ENCODE measurements around the gene ZNF268. TPM values are rescaled to one million over a fixed set of nuclear protein-coding genes. Genes with fewer than 3 reads are reported as not detected.

Gene ZNF268
- total RNA-seq, 4 donors from 2014 or later = 13.9 to 31.9 (median 18.6) TPM

- Histone ChIP-seq H3K9me3 (peaks cover 27 to 90% (median 68%) of the 10 kb centered on the region in 4 donors), H3K36me3 (peaks cover 10 to 79% (median 21%) of the 10 kb centered on the region in 3 donors), H3K4me3 (no peak overlapping the region)
Observed at GRCh38 chr12:133202493-133203343, 21.4 kb downstream of the ZNF268 start.

GRCh38 chr12:133203344-133204263, 22.3 kb downstream of the ZNF268 start:
- 95 to 97% methylated on average over 7 of the region's 7 CpGs for WGBS, 2 donors
- no peaks in the 10 kb centered on the region for H3K27me3 ChIP-seq
- TF ChIP-seq EP300 (IDR thresholded peaks at IDR 0.05) = no peak
- TF ChIP-seq CTCF (IDR thresholded peaks at IDR 0.05) = no peak
- TF ChIP-seq POLR2A (IDR thresholded peaks at IDR 0.05) = no peak
- no peaks in the 10 kb centered on the region for H3K4me1 ChIP-seq
- peaks cover 27 to 95% (median 76%) of the 10 kb centered on the region in 4 donors for H3K9me3 ChIP-seq
- no peak overlapping the region for H3K27ac ChIP-seq
- no peak for DNase-seq (ENCODE audit: low spot score in 2 of 2)
- H3K4me3 ChIP-seq = no peak overlapping the region
- peaks cover 10 to 83% (median 21%) of the 10 kb centered on the region in 3 donors for H3K36me3 ChIP-seq

More at GRCh38 chr12:133202493-133203343, 21.4 kb downstream of the ZNF268 start:
- TF ChIP-seq POLR2A (IDR thresholded peaks at IDR 0.05) = no peak
- no peak for TF ChIP-seq CTCF (IDR thresholded peaks at IDR 0.05)
- TF ChIP-seq EP300 (IDR thresholded peaks at IDR 0.05) = no peak
- no peaks in the 10 kb centered on the region for H3K4me1 ChIP-seq
- 97 to 98% methylated on average over 2 of the region's 2 CpGs for WGBS, 2 donors
- no peaks in the 10 kb centered on the region for H3K27me3 ChIP-seq
- no peak overlapping the region for H3K27ac ChIP-seq
- DNase-seq (ENCODE audit: low spot score in 2 of 2) = no peak

- no peaks in the 10 kb centered on the region for H3K27me3 ChIP-seq
- DNase-seq (ENCODE audit: low spot score in 2 of 2) = no peak
- peaks cover 27 to 99% (median 80%) of the 10 kb centered on the region in 4 donors for H3K9me3 ChIP-seq
- peaks cover 10 to 79% (median 21%) of the 10 kb centered on the region in 3 donors for H3K36me3 ChIP-seq
- WGBS, 2 donors = 98 to 100% methylated on average over 1 of the region's 1 CpG
- TF ChIP-seq POLR2A (IDR thresholded peaks at IDR 0.05) (no peak), CTCF (IDR thresholded peaks at IDR 0.05) (no peak), EP300 (IDR thresholded peaks at IDR 0.05) (no peak)
- no peak overlapping the region for H3K27ac ChIP-seq
- no peak overlapping the region for H3K4me3 ChIP-seq
- no peaks in the 10 kb centered on the region for H3K4me1 ChIP-seq
Observed at GRCh38 chr12:133204264-133204603, 22.9 kb downstream of the ZNF268 start.

- Histone ChIP-seq H3K27ac (no peak overlapping the region), H3K4me3 (no peak overlapping the region), H3K27me3 (no peaks in the 10 kb centered on the region), H3K36me3 (peaks cover 10 to 70% (median 17%) of the 10 kb centered on the region in 3 donors), H3K4me1 (no peaks in the 10 kb centered on the region), H3K9me3 (peaks cover 33 to 100% (median 81%) of the 10 kb centered on the region in 4 donors)
- DNase-seq (ENCODE audit: low spot score in 2 of 2) = no peak
- whole genome bisulfite sequencing, 2 donors = 97 to 100% methylated on average over 2 of the region's 2 CpGs
- TF ChIP-seq POLR2A (IDR thresholded peaks at IDR 0.05) (no peak), CTCF (IDR thresholded peaks at IDR 0.05) (no peak), EP300 (IDR thresholded peaks at IDR 0.05) (no peak)
Observed at GRCh38 chr12:133206390-133206789, 25.1 kb downstream of the ZNF268 start.
